ENCODE results near the gene RBM26.
A peak's percentile ranks its signal among the peaks of the same experiment; 100 is the strongest.
"Not testable (repeated sequence)": the region's sequence is repeated elsewhere in the genome, so short reads cannot be mapped to it uniquely, and the experiment has no call there.

RBM26 gene

GRCh38 chr13:79314652-79315051 lies 91.4 kb downstream of the RBM26 start:
- DNase-seq: no peak

- no peak for DNase-seq
Observed at GRCh38 chr13:79312340-79312855, 93.7 kb downstream of the RBM26 start.

DNA sequence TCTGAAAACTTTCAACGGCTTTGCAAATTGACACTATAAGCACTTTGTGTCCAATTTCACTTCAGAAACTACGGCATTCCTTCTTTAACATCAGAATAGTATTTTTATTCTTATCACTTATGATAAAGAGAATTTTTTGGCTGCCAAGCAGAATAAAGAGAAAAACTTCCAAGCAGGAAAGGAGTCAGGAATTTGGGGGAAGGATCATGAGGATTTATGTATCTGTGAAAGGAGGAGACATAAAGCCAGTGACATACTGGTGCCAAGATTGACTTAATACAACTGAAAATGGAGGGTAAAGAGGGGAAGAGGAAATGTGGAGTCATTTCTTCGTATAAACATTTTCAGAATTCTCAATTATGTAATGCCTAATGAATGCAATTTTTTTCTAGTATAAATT lies 94.7 kb downstream of the RBM26 start:
- DNase-seq: no peak

DNA sequence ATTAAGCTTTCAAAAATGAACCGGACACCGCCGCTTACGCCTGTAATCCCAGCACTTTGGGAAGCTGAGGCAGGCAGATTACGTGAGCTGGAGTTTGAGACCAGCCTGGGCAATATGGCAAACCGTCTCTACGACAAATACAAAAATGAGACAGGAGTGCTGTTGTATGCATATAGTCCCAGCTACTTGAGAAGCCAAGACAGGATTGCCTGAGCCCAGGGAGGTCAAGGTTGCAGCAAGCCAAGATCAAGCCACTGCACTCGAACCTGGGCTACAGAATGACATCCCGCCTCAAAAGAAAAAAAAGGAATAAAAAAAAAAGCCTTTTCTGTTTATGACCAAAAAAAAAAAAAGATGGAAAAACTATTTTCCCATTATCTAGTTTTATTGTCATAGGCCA lies 96.4 kb downstream of the RBM26 start:
- no peak for DNase-seq

DNA sequence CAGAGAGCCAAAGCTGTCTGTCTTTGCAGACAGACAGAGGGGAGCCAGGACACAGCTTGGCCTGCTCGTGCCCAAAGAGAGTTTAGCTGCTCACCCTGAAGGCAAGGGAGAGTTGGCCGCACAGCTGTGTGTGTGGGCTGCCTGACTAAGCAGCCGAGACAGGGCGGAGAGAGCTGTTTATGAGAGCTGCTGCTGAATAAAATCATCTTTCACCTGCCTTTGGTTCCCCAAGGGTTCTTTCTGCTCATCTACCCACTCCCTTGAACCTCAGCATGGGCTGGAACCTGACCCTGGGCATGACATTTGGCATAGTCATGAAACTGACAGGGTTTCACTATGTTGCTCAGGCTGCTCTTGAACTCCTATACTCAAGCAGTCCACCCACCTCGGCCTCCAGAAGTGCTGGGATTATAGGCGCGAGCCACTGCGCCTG lies 98.2 kb downstream of the RBM26 start:
- DNase-seq: no peak

- no peak for DNase-seq
Observed at GRCh38 chr13:79307433-79307861, 98.6 kb downstream of the RBM26 start.

- no peak for DNase-seq
Observed at GRCh38 chr13:79306650-79307049, 99.4 kb downstream of the RBM26 start.

DNA sequence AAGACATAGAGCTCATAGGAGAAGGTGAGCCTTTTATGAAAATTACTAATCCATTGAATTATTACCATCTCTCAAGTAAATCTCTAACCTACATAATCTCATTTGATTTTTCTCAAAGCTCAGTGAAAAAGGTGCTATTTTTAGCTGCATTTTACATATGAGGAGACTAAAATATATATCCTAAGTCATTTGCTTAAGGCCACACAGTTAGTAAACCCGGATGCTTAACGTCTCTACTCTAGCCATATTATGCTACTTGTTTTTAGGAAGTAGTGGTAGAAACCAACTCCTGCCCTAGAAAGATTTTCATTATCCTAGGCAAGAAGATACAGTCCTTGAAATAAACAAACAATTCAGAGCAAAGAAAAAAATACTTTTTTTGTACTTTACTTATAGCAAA lies 108.9 kb downstream of the RBM26 start:
- DNase-seq: no peak

GRCh38 chr13:79295906-79296706 lies 109.9 kb downstream of the RBM26 start:
- no peak for DNase-seq

DNA sequence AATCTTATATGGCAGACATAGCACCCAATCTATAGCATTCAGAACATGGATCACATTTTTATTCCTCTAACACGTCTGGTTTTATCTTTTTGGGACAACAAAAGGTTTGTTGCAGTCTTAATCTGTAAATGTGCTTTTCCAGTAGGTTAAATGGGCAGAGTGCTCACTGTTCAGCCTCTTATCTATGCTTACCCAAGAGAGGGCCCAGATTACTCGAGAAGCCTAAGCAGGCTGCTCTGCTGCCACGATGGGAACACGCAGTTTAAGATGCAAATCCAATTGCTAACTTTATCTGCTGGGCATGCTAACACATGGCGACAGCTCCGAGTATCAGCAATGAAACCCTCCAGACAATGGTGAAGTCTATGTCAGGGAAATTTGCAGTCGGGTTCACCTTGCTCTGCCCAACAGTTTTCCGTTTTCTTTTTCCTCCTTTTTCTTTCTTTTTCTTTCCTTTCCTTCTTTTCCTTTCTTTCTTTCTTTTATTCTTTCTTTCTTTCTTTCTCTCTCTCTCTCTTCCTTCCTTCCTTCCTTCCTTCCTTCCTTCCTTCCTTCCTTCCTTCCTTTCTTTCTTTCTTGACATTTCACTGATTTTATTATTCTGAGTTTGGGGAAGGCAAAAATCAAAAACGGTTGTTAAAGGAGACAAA lies 115.3 kb downstream of the RBM26 start:
- DNase-seq: no peak

DNA sequence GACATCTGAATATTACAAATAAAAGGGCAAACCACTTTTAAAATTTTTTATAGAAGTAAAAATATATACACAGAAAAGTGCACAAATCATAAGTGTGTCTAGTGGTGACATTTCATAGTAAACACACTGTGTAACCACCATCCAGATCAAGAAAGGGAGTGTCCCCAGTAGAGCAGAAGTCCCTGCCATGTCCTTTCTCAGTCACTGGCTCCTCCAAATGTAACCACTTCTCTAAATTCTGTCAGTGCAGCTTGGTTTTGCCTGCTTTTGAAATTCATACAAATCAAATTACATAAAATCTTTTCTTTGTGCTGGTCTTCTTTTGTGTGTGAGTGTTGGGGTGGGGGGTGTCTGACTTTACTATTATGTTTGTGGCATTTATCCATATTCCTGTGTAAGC lies 116.5 kb downstream of the RBM26 start:
- no peak for DNase-seq

DNA sequence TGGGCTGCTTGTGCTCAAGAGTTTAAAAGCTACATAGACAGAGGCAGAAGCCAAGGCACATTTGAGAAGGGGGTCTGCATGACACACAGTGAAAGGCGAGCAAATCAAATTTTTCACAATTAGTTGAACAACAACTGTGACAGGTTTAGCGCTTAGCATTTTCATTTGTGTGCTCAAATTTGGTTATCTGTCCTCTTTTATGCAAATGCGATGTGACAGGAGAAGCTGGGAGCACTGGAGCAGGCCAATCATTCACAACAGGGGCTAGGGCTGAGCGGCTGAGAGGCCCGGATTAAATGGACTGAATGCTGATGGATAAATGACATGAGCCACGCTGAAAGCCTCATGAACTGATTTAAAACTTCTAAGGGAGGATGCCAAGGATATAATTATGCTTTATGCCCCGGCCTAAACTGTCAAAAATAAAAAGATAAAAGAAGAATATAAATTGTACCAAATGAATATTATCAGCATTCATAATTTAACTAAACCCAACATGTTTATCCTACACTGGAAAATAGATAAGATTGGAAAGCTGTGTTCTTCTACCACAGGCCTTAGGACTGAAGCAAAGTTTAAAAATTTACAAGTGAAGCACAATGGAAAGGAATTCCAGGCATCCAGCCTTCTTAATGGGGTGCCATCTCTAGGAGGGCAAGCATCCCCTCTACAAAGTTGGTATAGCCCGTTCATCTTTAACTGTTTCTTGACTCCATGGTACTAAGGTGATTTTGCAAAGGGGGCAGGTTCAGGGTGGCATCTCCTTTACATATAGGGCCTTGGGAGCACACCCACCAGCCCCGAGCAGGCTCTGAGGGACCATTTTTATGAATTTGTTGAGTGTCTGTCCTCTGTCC lies 117.9 kb downstream of the RBM26 start:
- DNase-seq: peak; percentile 23

- no peak for DNase-seq
Observed at GRCh38 chr13:79285159-79285558, 120.9 kb downstream of the RBM26 start.

- no peak for DNase-seq
Observed at GRCh38 chr13:79283742-79284141, 122.3 kb downstream of the RBM26 start.

DNA sequence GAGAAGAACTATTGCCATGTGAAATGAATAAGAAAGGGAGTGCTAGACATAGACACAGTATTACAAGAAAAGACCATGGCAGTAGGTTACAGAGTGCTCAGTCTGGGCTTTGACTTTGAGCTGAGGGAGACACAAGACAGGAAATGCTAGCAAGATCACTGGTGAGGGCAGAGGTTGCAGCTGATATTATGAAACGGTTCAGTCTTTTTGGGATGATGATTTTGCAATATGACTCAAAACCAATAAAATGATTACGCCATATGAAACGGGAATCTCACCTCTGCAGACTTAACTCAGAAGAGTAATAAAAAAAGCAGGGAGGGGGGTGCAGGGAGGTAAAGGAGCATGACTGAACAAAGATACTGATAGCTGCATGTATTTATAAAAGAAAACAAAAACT lies 123.1 kb downstream of the RBM26 start:
- no peak for DNase-seq

DNA sequence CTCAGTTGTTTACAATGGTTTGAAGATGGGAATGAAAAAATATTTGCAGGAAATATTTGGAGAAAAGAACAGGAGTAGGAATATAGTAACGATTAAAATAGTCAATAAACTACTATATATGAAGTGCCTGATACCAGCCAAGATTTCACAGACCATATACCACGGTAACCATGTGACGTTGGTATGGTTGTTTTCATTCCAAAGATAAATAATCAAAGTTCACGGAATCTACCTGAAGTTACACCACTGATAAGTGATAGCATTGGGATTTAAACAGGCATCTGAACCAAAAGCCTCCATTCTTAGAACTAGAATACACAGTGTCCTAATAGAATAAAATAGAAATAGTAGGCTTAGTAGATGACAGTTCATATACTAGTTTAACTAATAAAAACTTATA lies 123.5 kb downstream of the RBM26 start:
- no peak for DNase-seq

DNA sequence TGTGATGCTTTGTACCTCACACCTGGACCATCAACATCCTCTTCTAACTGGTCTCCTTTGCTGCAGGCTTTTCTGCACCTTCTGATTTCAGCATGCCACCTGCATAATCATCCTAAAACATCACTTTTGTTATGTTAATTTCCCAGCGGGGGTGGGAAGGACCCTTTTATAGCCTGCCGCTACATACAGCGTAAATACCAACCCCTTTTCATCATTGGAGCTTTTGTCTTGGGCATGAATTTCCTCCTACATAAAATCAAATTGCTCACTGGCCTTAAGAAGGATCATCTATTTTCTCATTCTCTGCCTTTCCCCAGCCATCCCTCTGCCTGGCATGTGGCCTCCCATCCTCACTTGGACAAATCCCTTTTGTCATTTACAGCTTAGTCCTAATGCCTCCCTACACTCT lies 124.7 kb downstream of the RBM26 start:
- DNase-seq: peak; percentile 19

DNA sequence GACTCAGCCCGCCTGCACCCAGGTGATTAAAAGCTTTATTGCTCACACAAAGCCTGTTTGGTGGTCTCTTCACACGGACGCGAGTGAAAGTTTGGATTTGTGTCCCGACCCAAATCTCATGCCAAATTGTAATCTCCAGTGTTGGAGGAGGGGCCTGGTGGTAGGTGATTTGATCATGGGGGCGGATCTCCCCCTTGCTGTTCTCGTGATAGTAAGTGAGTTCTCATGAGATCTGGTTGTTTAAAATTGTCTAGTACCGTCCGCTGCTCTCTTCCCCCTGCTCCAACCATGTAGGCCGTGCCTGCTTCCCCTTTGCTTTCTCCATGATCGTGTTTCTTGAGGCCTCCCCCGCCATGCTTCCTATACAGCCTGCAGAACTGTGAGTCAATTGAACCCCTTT lies 126.3 kb downstream of the RBM26 start:
- DNase-seq: not testable (repeated sequence)

DNA sequence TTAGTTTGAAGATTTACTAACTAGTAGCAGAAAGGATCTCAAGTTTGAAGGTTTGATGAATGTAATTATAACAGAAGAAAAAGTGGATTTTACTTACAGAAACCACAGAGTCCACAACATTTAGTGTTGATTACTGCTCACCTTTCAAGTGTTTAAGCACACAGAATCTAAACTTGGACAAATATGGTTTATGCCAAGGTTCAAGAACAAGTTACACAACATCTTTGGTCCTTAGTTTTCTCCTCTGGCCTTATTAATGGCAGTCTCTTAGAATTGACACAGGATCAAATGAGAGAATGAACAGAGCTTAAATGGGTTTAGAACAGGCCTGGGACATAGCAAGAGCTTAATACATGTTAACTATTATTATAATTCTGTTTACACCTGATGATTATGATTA lies 133.0 kb downstream of the RBM26 start:
- DNase-seq: no peak

DNA sequence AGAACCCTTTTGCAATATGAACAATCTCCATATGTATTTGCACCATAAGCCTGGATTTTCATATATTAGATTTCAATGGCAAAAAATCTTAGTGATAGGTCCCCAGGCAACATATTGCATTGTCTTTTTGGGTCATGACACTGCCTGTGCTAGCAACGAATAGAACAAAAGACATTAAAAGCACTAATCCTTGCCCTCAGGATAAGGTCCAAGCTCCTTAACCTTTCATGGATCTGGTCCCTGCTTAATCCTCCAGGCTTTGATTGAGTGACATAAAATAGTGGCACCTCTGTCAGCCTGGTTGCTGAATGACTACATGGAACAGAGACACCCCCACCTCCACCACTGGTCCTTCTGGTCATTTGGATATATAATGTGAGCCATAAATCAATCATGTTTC lies 134.4 kb downstream of the RBM26 start:
- DNase-seq: no peak

DNA sequence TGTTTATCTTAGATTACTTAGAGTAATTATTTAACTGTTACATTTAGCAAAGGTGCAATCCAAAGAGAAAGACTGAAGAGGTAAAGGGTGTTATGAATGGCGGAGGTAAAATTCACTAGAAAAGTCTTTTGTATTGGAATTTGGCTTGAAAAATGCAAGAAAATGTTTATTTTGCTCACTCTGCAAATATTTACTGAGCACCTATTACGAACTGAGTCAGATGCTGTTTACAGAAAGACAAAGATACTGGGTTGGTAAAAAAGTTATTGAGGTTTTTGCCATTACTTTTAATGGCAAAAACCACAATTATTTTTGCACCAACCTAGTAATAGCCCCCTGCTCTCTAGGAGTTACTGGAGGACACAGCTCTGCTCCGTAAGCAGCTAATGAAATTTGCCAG lies 135.2 kb downstream of the RBM26 start:
- DNase-seq: no peak

Measured in NCI-H187 treated with DMSO at 0.1 percent for 48 hours (cell line).